CD4-positive, alpha-beta memory T cell (primary cell): Measurements from ENCODE around the gene FAM180A. TPM values are rescaled to one million over a fixed set of nuclear protein-coding genes. Genes with fewer than 3 reads are reported as not detected.

Source experiments
- CTCF ChIA-PET: fragments of 350-600 bp; sonication (Branson Sonifier 250); formaldehyde crosslinking; loops from one replicate; lab custom pipeline; 2021; ENCODE audit warnings: inconsistent platforms; ENCODE audit not compliant: partially characterized antibody; lab: Charles Lee
- POLR2A ChIA-PET: fragments of 350-600 bp; sonication (Branson Sonifier 250); formaldehyde crosslinking; loops from one replicate; lab custom pipeline; 2021; ENCODE audit not compliant: partially characterized antibody; lab: Charles Lee
- DNase-seq, 5 donors: peaks; one replicate each; pipeline versions ENCODE4 v3.0.0 to v3.0.0-alpha.2; 2020 to 2022; ENCODE audit warnings: mixed read lengths in 1 of 5
- H3K27ac ChIP-seq: one replicate; pipeline ENCODE4 v1.7.0; 2013; ENCODE audit warnings: low read depth, low read length
- H3K27me3 ChIP-seq: 2 replicates; pipeline ENCODE4 v1.7.0; 2013; ENCODE audit warnings: mild to moderate bottlenecking, low read length, moderate library complexity; ENCODE audit not compliant: insufficient read depth
- H3K36me3 ChIP-seq: 2 replicates; pipeline ENCODE4 v1.7.0; 2013; ENCODE audit warnings: mild to moderate bottlenecking, low read length, moderate library complexity; ENCODE audit not compliant: insufficient read depth
- H3K4me1 ChIP-seq: 2 replicates; pipeline ENCODE4 v1.7.0; 2013; ENCODE audit warnings: mild to moderate bottlenecking, low read length, moderate library complexity; ENCODE audit not compliant: insufficient read depth
- H3K4me3 ChIP-seq, 2 donors: one replicate each; pipeline ENCODE4 v1.7.0; 2013; ENCODE audit warnings: low read length in 2 of 2, mild to moderate bottlenecking in 1 of 2
- H3K9me3 ChIP-seq, 2 donors: one replicate each; pipeline ENCODE4 v1.7.0; 2013; ENCODE audit warnings: low read length in 2 of 2, control low read depth in 1 of 2; ENCODE audit not compliant: control insufficient read depth in 1 of 2
- H3K27ac Mint-ChIP-seq, 7 donors: one replicate each; pipeline ENCODE4 v1.8.0; 2020 to 2021; ENCODE audit warnings: mixed read lengths in 7 of 7, mild to moderate bottlenecking in 6 of 7, inconsistent platforms in 3 of 7, moderate library complexity in 3 of 7
- H3K27me3 Mint-ChIP-seq, 2 donors: one replicate each; pipeline ENCODE4 v1.8.0; 2020 to 2021; ENCODE audit warnings: mixed read lengths in 2 of 2
- H3K36me3 Mint-ChIP-seq, 2 donors: one replicate each; pipeline ENCODE4 v1.8.0; 2020 to 2021; ENCODE audit warnings: mixed read lengths in 2 of 2, inconsistent platforms in 1 of 2, mild to moderate bottlenecking in 1 of 2
- H3K4me1 Mint-ChIP-seq, 4 donors: one replicate each; pipeline ENCODE4 v1.8.0; 2020 to 2021; ENCODE audit warnings: mixed read lengths in 4 of 4, mild to moderate bottlenecking in 1 of 4
- H3K4me3 Mint-ChIP-seq, 8 donors: one replicate each; pipeline ENCODE4 v1.8.0; 2020 to 2021; ENCODE audit warnings: mixed read lengths in 8 of 8, mild to moderate bottlenecking in 7 of 8, moderate library complexity in 6 of 8, inconsistent platforms in 3 of 8
- H3K9me3 Mint-ChIP-seq, 8 donors: one replicate each; pipeline ENCODE4 v1.8.0; 2020 to 2021; ENCODE audit warnings: mixed read lengths in 8 of 8, mild to moderate bottlenecking in 5 of 8, inconsistent platforms in 3 of 8, moderate library complexity in 1 of 8
- intact Hi-C: fragments of 100-400 bp; cut with micrococcal nuclease; formaldehyde crosslinking; loops from one replicate; pipeline ENCODE4 v1.15.1; 2023
- polyA plus RNA-seq, 2 donors: library from polyadenylated mRNA; unstranded; fragments of 300-500 nt; fragmentation: Illumina TruSeq; gene quantifications; one replicate each; pipeline ENCODE4 v1.2.3, GENCODE V29; 2021
- total RNA-seq, 2 experiments: library from RNA; stranded (reverse); gene quantifications; one replicate each; pipeline ENCODE4 v1.2.3, GENCODE V29; 2021

Gene FAM180A
- total RNA-seq, result not detected
- not detected for polyA plus RNA-seq

GRCh38 chr7:135748770-135749169, at the start of gene FAM180A:
TSS of gene FAM180A (minus strand) at chr7:135748813. CDS start at chr7:135748580, 233 bp downstream.
- H3K4me1 ChIP-seq, result no peaks in the 10 kb centered on the region
- intact Hi-C loops, result no loop called here
- DNase-seq, result no peak
- Mint-ChIP-seq H3K27me3 (peaks cover 5 to 11% of the 10 kb centered on the region in 2 donors), H3K36me3 (no peaks in the 10 kb centered on the region), H3K9me3 (no peaks in the 10 kb centered on the region), H3K4me3 (no peak within 1 kb of the TSS), H3K27ac (no peak within 1 kb of the TSS), H3K4me1 (no peaks in the 10 kb centered on the region)
- no peaks in the 10 kb centered on the region for H3K9me3 ChIP-seq
- ChIA-PET POLR2A (no interaction called here), CTCF (no interaction called here)
- H3K4me3 ChIP-seq, result no peak within 1 kb of the TSS
- no peaks in the 10 kb centered on the region for H3K36me3 ChIP-seq
- H3K27me3 ChIP-seq, result no peaks in the 10 kb centered on the region
- H3K27ac ChIP-seq, result no peak within 1 kb of the TSS

GRCh38 chr7:135798095-135798494, 49.5 kb upstream of the FAM180A start:
- H3K27me3 ChIP-seq, result no peaks in the 10 kb centered on the region
- no peaks in the 10 kb centered on the region for H3K36me3 Mint-ChIP-seq
- ChIA-PET POLR2A (no interaction called here), CTCF (interaction anchor here (0.6 to 9.7 kb wide), 4 partner anchors 16 to 211 kb away, joined by 3 to 187 read pairs (median 3); no protein-coding TSS in a partner anchor)
- H3K36me3 ChIP-seq, result no peaks in the 10 kb centered on the region
- no peak overlapping the region for H3K27ac ChIP-seq
- no peak overlapping the region for H3K4me3 ChIP-seq
- intact Hi-C loops, result no loop called here
- no peaks in the 10 kb centered on the region for H3K9me3 Mint-ChIP-seq
- peak overlapping the region in 1 of 7 donors; percentile 52 for H3K27ac Mint-ChIP-seq
- no peak for DNase-seq
- no peak overlapping the region for H3K4me3 Mint-ChIP-seq
- H3K9me3 ChIP-seq, result no peaks in the 10 kb centered on the region
- H3K27me3 Mint-ChIP-seq, result peaks cover 5 to 7% of the 10 kb centered on the region in 2 donors
- peaks cover 6 to 17% (median 10%) of the 10 kb centered on the region in 4 donors for H3K4me1 Mint-ChIP-seq
- peaks cover 7% of the 10 kb centered on the region for H3K4me1 ChIP-seq

- Mint-ChIP-seq H3K27ac (no peak overlapping the region), H3K4me3 (no peak overlapping the region), H3K4me1 (peaks cover 2 to 13% (median 6%) of the 10 kb centered on the region in 4 donors), H3K27me3 (peaks cover 6 to 7% of the 10 kb centered on the region in 2 donors), H3K9me3 (peaks cover 0 to 2% (median 0%) of the 10 kb centered on the region in 8 donors), H3K36me3 (no peaks in the 10 kb centered on the region)
- Histone ChIP-seq H3K36me3 (no peaks in the 10 kb centered on the region), H3K4me1 (peaks cover 3% of the 10 kb centered on the region), H3K4me3 (no peak overlapping the region), H3K27me3 (no peaks in the 10 kb centered on the region), H3K27ac (no peak overlapping the region), H3K9me3 (no peaks in the 10 kb centered on the region)
- ChIA-PET POLR2A (no interaction called here), CTCF (interaction anchor here (9.7 kb wide), 1 partner anchor 213 kb away, joined by 187 read pairs; no protein-coding TSS in a partner anchor)
- intact Hi-C loops, result no loop called here
- no peak for DNase-seq
These were observed 47.4 kb upstream of the FAM180A start for GRCh38 chr7:135795846-135796570.

GRCh38 chr7:135793841-135794240, 45.2 kb upstream of the FAM180A start:
- H3K36me3 Mint-ChIP-seq, result no peaks in the 10 kb centered on the region
- Histone ChIP-seq H3K27ac (no peak overlapping the region), H3K36me3 (no peaks in the 10 kb centered on the region), H3K4me3 (no peak overlapping the region), H3K4me1 (no peaks in the 10 kb centered on the region), H3K9me3 (no peaks in the 10 kb centered on the region), H3K27me3 (no peaks in the 10 kb centered on the region)
- H3K4me1 Mint-ChIP-seq, result peaks cover 0 to 7% (median 4%) of the 10 kb centered on the region in 4 donors
- intact Hi-C loops, result no loop called here
- H3K27me3 Mint-ChIP-seq, result peaks cover 8 to 10% of the 10 kb centered on the region in 2 donors
- no peak for DNase-seq
- CTCF ChIA-PET, result interaction anchor here (1.2 kb wide), 1 partner anchor 216 kb away, joined by 3 read pairs; no protein-coding TSS in a partner anchor
- H3K4me3 Mint-ChIP-seq, result no peak overlapping the region
- peaks cover 0 to 2% (median 0%) of the 10 kb centered on the region in 8 donors for H3K9me3 Mint-ChIP-seq
- H3K27ac Mint-ChIP-seq, result no peak overlapping the region
- POLR2A ChIA-PET, result no interaction called here

- ChIA-PET CTCF (interaction anchor here (0.9 to 2.4 kb wide), 2 partner anchors 8 to 517 kb away, joined by 3 to 9 read pairs; no protein-coding TSS in a partner anchor), POLR2A (no interaction called here)
- H3K9me3 ChIP-seq, result no peaks in the 10 kb centered on the region
- H3K27me3 Mint-ChIP-seq, result peaks cover 8 to 12% of the 10 kb centered on the region in 2 donors
- H3K9me3 Mint-ChIP-seq, result peaks cover 0 to 2% (median 0%) of the 10 kb centered on the region in 8 donors
- H3K4me1 Mint-ChIP-seq, result peaks cover 0 to 7% (median 4%) of the 10 kb centered on the region in 4 donors
- no peak for DNase-seq
- H3K4me3 Mint-ChIP-seq, result no peak overlapping the region
- H3K36me3 ChIP-seq, result no peaks in the 10 kb centered on the region
- intact Hi-C loops, result no loop called here
- H3K4me3 ChIP-seq, result no peak overlapping the region
- no peaks in the 10 kb centered on the region for H3K4me1 ChIP-seq
- H3K27ac ChIP-seq, result no peak overlapping the region
- H3K36me3 Mint-ChIP-seq, result no peaks in the 10 kb centered on the region
- H3K27me3 ChIP-seq, result no peaks in the 10 kb centered on the region
- no peak overlapping the region for H3K27ac Mint-ChIP-seq
These were observed 44.3 kb upstream of the FAM180A start for GRCh38 chr7:135792866-135793265.

GRCh38 chr7:135792363-135792668, 43.7 kb upstream of the FAM180A start:
- Histone ChIP-seq H3K4me1 (no peaks in the 10 kb centered on the region), H3K36me3 (no peaks in the 10 kb centered on the region), H3K27ac (no peak overlapping the region), H3K4me3 (no peak overlapping the region), H3K9me3 (no peaks in the 10 kb centered on the region), H3K27me3 (no peaks in the 10 kb centered on the region)
- intact Hi-C loops, result no loop called here
- CTCF ChIA-PET, result interaction anchor here (2.4 kb wide), 1 partner anchor 9 kb away, joined by 9 read pairs; no protein-coding TSS in a partner anchor
- Mint-ChIP-seq H3K4me1 (peaks cover 0 to 7% (median 4%) of the 10 kb centered on the region in 4 donors), H3K36me3 (no peaks in the 10 kb centered on the region), H3K27ac (no peak overlapping the region), H3K9me3 (peaks cover 0 to 2% (median 0%) of the 10 kb centered on the region in 8 donors), H3K27me3 (peaks cover 8 to 15% of the 10 kb centered on the region in 2 donors), H3K4me3 (no peak overlapping the region)
- DNase-seq, result no peak
- POLR2A ChIA-PET, result no interaction called here

- intact Hi-C loops, result no loop called here
- ChIA-PET CTCF (interaction anchor here (2.4 kb wide), 1 partner anchor 9 kb away, joined by 9 read pairs; no protein-coding TSS in a partner anchor), POLR2A (no interaction called here)
- no peak overlapping the region for H3K4me3 Mint-ChIP-seq
- H3K27me3 Mint-ChIP-seq, result peaks cover 8 to 15% of the 10 kb centered on the region in 2 donors
- Histone ChIP-seq H3K4me3 (no peak overlapping the region), H3K27me3 (no peaks in the 10 kb centered on the region), H3K9me3 (no peaks in the 10 kb centered on the region), H3K27ac (no peak overlapping the region), H3K4me1 (no peaks in the 10 kb centered on the region), H3K36me3 (no peaks in the 10 kb centered on the region)
- H3K36me3 Mint-ChIP-seq, result no peaks in the 10 kb centered on the region
- no peak for DNase-seq
- H3K4me1 Mint-ChIP-seq, result peaks cover 0 to 2% (median under 1%) of the 10 kb centered on the region in 4 donors
- H3K9me3 Mint-ChIP-seq, result peaks cover 0 to 2% (median 0%) of the 10 kb centered on the region in 8 donors
- H3K27ac Mint-ChIP-seq, result no peak overlapping the region
These were observed 43.1 kb upstream of the FAM180A start for GRCh38 chr7:135791543-135792362.
